ENCODE measurements around the gene SUMF1. TPM values are rescaled to one million over a fixed set of nuclear protein-coding genes. Genes with fewer than 3 reads are reported as not detected.

The SUMF1 gene
- total RNA-seq, 1 donor from 2014 or later: 10.6 TPM

DNA sequence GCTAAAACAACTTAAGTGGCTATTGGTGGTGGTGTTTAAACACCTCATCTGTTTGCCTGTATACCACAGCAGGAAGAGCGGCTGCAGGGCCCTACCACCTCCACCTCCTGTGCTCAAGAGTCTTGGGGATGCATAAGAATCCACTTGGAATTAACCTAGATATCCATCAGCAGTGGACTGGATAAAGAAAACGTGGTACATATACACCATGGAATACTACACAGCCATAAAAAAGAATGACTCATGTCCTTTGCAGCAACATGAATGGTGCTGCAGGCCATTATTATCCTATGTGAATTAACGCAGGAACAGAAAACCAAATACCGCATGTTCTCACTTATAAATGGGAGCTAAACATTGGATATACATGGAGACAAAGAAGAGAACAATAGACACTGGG lies 87.1 kb downstream of the SUMF1 start:
- H3K4me1 Mint-ChIP-seq: no peaks in the 10 kb centered on the region

GRCh38 chr3:4376499-4376898 lies 90.6 kb downstream of the SUMF1 start:
- Mint-ChIP-seq H3K36me3 (ENCODE audit: low read depth) (peaks cover 33% of the 10 kb centered on the region), H3K27ac (ENCODE audit: unreplicated experiment) (no peak overlapping the region), H3K27me3 (ENCODE audit: low read depth) (no peaks in the 10 kb centered on the region), H3K4me1 (no peaks in the 10 kb centered on the region), H3K9me3 (peaks cover 10% of the 10 kb centered on the region), H3K4me3 (no peak overlapping the region)
- no peak for DNase-seq (ENCODE audit: low read depth, low spot score)
- TF ChIP-seq CTCF (conservative IDR thresholded peaks at IDR 0.05): no peak

More for the DNA sequence above, 87.1 kb downstream of the SUMF1 start:
- Mint-ChIP-seq H3K36me3 (ENCODE audit: low read depth) (peaks cover 18% of the 10 kb centered on the region), H3K27ac (ENCODE audit: unreplicated experiment) (no peak overlapping the region), H3K9me3 (peaks cover 5% of the 10 kb centered on the region), H3K27me3 (ENCODE audit: low read depth) (no peaks in the 10 kb centered on the region), H3K4me3 (no peak overlapping the region)
- DNase-seq (ENCODE audit: low read depth, low spot score): no peak
- TF ChIP-seq CTCF (conservative IDR thresholded peaks at IDR 0.05): no peak

DNA sequence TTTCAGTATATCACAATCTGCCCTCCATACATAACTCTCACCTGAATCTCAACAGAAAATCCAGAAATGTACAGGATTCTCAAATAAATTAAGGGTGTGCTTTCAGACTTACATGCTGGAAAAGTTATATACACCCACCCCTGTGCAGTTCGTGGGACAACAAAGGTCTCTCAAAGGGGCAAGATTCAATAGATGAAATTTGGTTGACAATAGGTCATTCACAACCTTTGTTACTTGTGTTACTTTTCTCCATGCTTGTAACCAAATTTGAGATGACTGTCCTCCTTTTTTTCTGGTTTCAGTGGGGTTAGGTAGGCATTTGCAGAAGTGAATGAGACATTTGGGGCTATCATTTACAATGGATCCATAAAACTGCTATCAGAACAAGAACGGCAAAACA lies 91.2 kb downstream of the SUMF1 start:
- Mint-ChIP-seq H3K4me1 (no peaks in the 10 kb centered on the region), H3K27me3 (ENCODE audit: low read depth) (no peaks in the 10 kb centered on the region), H3K27ac (ENCODE audit: unreplicated experiment) (no peak overlapping the region), H3K36me3 (ENCODE audit: low read depth) (peaks cover 37% of the 10 kb centered on the region), H3K4me3 (no peak overlapping the region), H3K9me3 (peaks cover 10% of the 10 kb centered on the region)
- TF ChIP-seq CTCF (conservative IDR thresholded peaks at IDR 0.05): no peak
- DNase-seq (ENCODE audit: low read depth, low spot score): no peak

GRCh38 chr3:4373669-4374068 lies 93.4 kb downstream of the SUMF1 start:
- Mint-ChIP-seq H3K4me3 (no peak overlapping the region), H3K9me3 (peaks cover 7% of the 10 kb centered on the region), H3K27ac (ENCODE audit: unreplicated experiment) (no peak overlapping the region), H3K36me3 (ENCODE audit: low read depth) (peaks cover 28% of the 10 kb centered on the region), H3K4me1 (no peaks in the 10 kb centered on the region), H3K27me3 (ENCODE audit: low read depth) (no peaks in the 10 kb centered on the region)
- TF ChIP-seq CTCF (conservative IDR thresholded peaks at IDR 0.05): no peak
- DNase-seq (ENCODE audit: low read depth, low spot score): no peak

- DNase-seq (ENCODE audit: low read depth, low spot score): no peak
- Mint-ChIP-seq H3K4me1 (no peaks in the 10 kb centered on the region), H3K27me3 (ENCODE audit: low read depth) (no peaks in the 10 kb centered on the region), H3K4me3 (no peak overlapping the region), H3K36me3 (ENCODE audit: low read depth) (no peaks in the 10 kb centered on the region), H3K27ac (ENCODE audit: unreplicated experiment) (no peak overlapping the region), H3K9me3 (no peaks in the 10 kb centered on the region)
- no peak for TF ChIP-seq CTCF (conservative IDR thresholded peaks at IDR 0.05)
Measured at GRCh38 chr3:4362523-4362922, 104.5 kb downstream of the SUMF1 start.

GRCh38 chr3:4360817-4361216 lies 106.3 kb downstream of the SUMF1 start:
- no peak for DNase-seq (ENCODE audit: low read depth, low spot score)
- no peak for TF ChIP-seq CTCF (conservative IDR thresholded peaks at IDR 0.05)
- Mint-ChIP-seq H3K4me1 (no peaks in the 10 kb centered on the region), H3K27me3 (ENCODE audit: low read depth) (no peaks in the 10 kb centered on the region), H3K36me3 (ENCODE audit: low read depth) (no peaks in the 10 kb centered on the region), H3K9me3 (no peaks in the 10 kb centered on the region), H3K4me3 (no peak overlapping the region), H3K27ac (ENCODE audit: unreplicated experiment) (no peak overlapping the region)

Data from neural crest cell (in vitro differentiated cells).